Right forelimb (tissue), 1 donor: ENCODE results near the gene ZNF829.

Experiments
- DNase-seq: peaks from one replicate; pipeline ENCODE4 v3.0.0-alpha.2; 2018

The ZNF829 gene

GRCh38 chr19:36915992-36916830 lies at the start of gene ZNF829, which contains the start of gene ZNF568:
ZNF829 (minus strand) TSS chr19:36916291; CDS start chr19:36915167, 1,124 bp downstream.
ZNF568 (plus strand) TSS chr19:36916332; CDS start chr19:36922771, 6,439 bp downstream.
- DNase-seq: peak; percentile 95

DNA sequence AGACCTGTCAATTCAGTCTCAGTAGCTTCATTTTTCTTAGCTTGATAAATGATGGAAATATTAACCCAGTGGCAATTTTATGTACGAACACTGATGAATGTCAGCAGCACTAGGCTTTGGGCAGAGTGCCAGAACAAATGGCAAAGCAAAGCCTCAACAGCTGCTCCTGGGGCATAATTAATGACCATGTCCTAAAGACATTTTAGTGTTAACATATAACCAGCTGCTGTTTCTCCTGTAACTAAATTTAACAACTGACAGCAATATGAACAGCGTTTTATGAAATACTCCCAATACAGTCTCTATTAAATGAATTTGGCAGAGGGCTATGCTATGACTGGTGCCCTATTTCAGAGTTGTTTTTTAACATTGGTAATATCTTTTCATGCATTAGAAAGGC lies 47.2 kb upstream of the ZNF829 start:
- DNase-seq: peak; percentile 52

GRCh38 chr19:36962346-36962745 lies 46.3 kb upstream of the ZNF829 start:
- no peak for DNase-seq

DNA sequence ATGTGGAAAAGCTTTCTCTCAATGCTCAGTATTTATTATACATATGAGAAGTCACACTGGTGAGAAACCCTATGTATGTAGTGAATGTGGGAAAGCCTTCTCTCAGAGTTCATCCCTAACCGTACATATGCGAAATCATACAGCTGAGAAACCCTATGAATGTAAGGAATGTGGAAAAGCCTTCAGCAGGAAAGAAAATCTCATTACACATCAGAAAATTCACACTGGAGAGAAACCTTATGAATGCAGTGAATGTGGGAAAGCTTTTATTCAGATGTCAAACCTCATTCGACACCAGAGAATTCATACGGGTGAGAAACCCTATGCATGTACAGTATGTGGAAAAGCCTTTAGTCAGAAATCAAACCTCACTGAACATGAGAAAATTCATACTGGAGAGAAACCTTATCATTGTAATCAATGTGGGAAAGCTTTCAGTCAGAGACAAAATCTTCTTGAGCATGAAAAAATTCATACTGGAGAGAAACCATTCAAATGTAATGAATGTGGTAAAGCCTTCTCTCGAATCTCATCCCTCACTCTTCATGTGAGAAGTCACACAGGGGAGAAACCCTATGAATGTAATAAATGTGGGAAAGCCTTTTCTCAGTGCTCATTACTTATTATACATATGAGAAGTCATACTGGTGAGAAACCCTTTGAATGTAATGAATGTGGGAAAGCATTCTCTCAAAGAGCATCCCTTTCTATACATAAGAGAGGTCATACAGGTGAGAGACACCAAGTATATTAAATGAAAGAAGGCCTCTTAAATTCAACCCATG lies 34.4 kb upstream of the ZNF829 start:
- DNase-seq: no peak

- DNase-seq: no peak
These were observed 23.1 kb upstream of the ZNF829 start for GRCh38 chr19:36939153-36939552.

- no peak for DNase-seq
These were observed 15.6 kb upstream of the ZNF829 start for GRCh38 chr19:36931684-36932083.

GRCh38 chr19:36918090-36918489 lies 2.0 kb upstream of the ZNF829 start:
- no peak for DNase-seq

DNA sequence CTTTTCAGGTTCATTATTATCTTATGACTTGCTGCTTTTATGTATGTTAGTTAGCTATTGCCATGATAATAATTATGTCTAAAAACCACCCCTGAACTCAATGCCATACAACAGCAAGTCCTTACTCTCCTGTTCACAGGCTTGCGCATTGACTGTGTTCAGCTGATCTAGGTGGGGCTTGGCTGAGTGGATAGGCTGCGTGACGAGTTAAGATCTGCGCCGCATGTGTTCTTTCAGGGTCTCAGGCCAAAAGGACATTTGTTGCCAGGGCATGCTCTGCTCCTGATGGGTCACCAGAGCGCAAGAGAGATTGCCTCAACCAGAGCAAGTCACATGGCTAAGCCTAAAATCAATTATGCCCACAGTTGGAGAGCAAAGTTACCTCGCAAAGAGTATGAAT lies 900 bp upstream of the ZNF829 start:
- DNase-seq: peak; percentile 42

DNA sequence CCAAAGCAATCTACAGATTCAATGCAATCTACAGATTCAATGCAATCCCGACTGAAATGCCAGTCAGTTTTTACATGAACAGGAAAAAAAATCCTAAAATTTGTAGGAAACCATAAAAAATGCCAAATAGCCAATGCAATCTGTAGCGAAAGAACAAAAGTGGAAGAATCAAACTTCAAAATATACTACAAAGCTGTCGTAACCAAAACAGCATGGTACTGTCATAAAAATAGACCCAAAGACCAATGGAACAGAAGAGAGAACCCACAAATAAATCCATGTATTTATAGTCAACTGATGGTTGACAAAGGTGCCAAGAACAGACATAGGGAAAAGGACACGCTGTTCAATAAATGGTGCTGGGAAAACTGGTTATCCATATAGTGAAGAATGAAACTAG lies 17.7 kb downstream of the ZNF829 start:
- no peak for DNase-seq

- no peak for DNase-seq
These were observed 21.2 kb downstream of the ZNF829 start for GRCh38 chr19:36894849-36895383.

- DNase-seq: no peak
These were observed 24.2 kb downstream of the ZNF829 start for GRCh38 chr19:36891768-36892357.

- no peak for DNase-seq
These were observed 38.8 kb downstream of the ZNF829 start for GRCh38 chr19:36876993-36877938.

DNA sequence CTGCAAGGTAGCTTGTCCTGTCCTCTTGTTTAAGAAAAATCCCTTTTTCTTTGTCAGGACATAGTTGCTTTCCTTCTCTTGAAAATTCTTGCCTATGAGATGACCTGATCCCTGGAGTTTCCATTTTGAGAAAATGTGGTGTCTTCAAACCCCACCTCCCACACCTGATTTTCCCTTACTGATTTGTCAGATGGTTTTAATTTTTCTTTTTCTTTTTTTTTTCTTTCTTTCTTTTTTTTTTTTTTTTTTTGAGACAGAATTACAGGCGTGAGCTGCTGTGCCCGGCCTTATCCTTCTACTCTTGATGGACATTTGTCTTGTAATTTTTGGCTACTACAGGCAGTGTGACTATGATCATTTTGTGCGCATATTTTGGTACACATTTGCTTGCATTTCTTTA lies 64.2 kb downstream of the ZNF829 start:
- no peak for DNase-seq

DNA sequence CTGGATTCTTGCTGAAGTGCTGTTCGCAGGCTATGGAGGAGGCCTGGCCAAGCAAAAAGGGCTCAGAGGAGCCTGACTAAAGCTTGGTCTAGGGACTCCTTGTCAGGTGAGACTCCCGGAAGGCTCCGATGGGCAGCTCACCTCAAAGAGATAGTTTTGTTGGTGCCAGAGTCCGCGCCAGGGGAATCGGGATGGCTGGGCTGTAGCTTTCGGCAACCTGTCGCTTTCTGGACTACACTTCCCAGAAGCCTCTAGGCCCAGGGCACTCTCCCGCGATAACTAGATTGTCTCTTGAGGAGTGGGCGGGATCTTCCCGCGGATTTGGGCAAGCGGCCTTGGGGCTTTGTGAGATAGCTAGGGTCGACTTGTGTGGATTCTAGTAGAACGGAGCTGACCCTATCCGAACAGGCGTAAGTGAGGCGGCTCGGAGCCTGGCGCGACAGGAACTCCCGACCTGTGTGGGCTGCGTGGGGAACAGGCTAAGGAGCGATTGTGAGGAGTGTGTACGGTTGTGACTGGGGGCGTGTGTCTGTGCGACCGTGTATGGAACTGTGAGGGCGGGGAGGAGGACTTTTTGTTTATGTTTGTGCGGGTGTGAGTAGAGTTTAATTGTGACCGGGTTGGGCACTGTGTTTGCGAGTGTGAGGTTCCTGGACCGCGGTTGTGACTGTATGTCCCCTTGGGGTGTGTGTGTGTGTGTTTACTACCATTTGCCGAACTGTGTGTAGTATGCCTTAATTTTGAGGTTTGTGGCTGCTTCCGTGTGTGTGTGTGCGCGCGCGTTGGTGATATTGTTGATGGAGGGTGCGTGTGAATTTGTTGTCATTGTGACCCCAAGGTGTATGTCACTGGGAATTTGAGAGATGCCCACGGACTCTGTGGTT lies 65.3 kb downstream of the ZNF829 start, which contains the start of gene ZNF345:
ZNF345 (plus strand) TSS at position 318 of the 884 bp plus-strand sequence. CDS start 25,955 bp downstream, outside the sequence.
- DNase-seq: peak; percentile 93

- DNase-seq: peak; percentile 92
These were observed 66.2 kb downstream of the ZNF829 start for GRCh38 chr19:36849701-36850558.

GRCh38 chr19:36847968-36848367 lies 68.1 kb downstream of the ZNF829 start:
- no peak for DNase-seq

DNA sequence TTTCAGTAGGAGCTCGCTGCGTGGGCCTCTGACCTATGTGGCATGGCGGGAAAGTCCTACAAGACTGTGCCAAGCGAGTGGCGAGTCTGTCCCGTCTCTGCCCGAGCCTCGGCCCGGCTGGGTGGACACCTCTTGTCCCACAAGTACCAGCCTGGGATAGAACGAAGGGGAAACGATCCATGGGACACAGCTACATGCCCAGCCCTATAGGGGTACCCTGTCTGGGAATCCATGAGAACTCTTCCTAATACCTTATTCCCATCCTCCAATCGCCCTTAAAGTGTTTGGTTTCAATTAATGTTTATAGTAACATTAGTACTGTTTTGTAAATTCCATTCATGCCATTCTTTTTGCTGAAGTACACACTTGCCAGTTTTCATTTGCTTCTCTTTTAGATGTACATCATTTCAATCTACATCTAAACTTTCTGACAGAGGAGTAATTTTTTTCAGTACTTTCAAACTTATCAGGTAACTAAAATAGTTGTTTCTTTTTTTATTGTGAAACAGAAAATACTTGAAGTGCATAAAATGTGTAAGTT lies 77.2 kb downstream of the ZNF829 start:
- DNase-seq: no peak
